Left cardiac atrium (tissue), 4 donors: ENCODE results near the gene HCK. TPM values are rescaled to one million over a fixed set of nuclear protein-coding genes. Genes with fewer than 3 reads are reported as not detected.

Experiments used
- ATAC-seq, 2 donors: fragments of 200-7000 bp; cut with Tn5 transposase; one replicate each; pipeline ENCODE4 v1.9.1; 2020; ENCODE audit warnings: mild to moderate bottlenecking in 2 of 2, moderate library complexity in 2 of 2
- DNase-seq: peaks from one replicate; pipeline ENCODE4 v3.0.0-alpha.2; 2020
- intact Hi-C, 2 donors: fragments of 100-400 bp; cut with DNase I; formaldehyde crosslinking; loops; one replicate each; pipeline versions ENCODE4 v1.14.1 to v1.15.1; 2022 to 2023
- long read RNA-seq: library from polyadenylated mRNA; unstranded; transcript quantifications from one replicate; pipeline ENCODE4 v2.0.0, GENCODE V29; 2021
- total RNA-seq, 2 donors: library from RNA; stranded (reverse); fragmentation: NEBNext Ultra II Directional; extraction: Animal tissue kit (Norgen Biotek cat#: 25700); gene quantifications; one replicate each; pipeline ENCODE4 v1.2.1, GENCODE V29; 2021
- donor health status: DM: no; HTN: yes; CAD: no.
- donor health status: DM: no; HTN: yes; CAD: no; lungs with severe emphysema.
- donor health status: DM: yes; HTN: yes; CAD: no.
- donor health status: Dilated cardiomyopathy.

The HCK gene
- 10 to 100 TPM; 11.1 to 14.1 TPM for total RNA-seq
- long read RNA-seq, transcript HCK-207 (13 exons, 2,101 nt) = major isoform, 10 of 16 reads
- long read RNA-seq, partial matches to known transcripts = 0 of 16 reads
- long read RNA-seq, other reads (novel, unspliced or antisense) = 3 of 16 reads

GRCh38 chr20:32052090-32052777, at the start of gene HCK:
Gene HCK (plus strand): TSS chr20:32052242.
- peak; percentile 74 to 86 for ATAC-seq
- intact Hi-C loops = no loop called here
- peak; percentile 56 for DNase-seq

- intact Hi-C loops = no loop called here
- no peak for ATAC-seq
- no peak for DNase-seq
Observed at GRCh38 chr20:32003325-32003724, 48.7 kb upstream of the HCK start.

DNA sequence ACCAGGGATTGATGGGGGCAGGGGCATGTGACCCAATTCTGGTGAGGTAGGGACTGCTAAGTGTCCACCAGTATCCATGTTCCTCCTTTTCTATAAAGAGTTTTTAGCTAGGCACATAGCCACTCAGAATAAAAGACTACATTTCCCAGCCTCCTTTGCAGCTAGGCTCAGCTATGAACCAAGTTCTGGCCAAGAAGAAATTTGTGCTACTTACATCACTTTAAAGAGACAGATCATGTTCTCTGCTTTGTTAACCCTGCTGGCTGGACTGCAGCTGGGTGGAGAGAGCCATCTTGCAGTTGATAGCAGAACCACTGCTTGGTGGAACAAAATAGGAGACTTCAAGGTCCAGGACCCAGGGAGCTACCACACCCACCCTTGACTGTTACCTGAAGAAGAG, 47.1 kb upstream of the HCK start:
- DNase-seq (no peak), ATAC-seq (no peak)
- intact Hi-C loops = no loop called here

GRCh38 chr20:32006053-32006452, 46.0 kb upstream of the HCK start:
- DNase-seq (no peak), ATAC-seq (no peak)
- intact Hi-C loops = no loop called here

DNA sequence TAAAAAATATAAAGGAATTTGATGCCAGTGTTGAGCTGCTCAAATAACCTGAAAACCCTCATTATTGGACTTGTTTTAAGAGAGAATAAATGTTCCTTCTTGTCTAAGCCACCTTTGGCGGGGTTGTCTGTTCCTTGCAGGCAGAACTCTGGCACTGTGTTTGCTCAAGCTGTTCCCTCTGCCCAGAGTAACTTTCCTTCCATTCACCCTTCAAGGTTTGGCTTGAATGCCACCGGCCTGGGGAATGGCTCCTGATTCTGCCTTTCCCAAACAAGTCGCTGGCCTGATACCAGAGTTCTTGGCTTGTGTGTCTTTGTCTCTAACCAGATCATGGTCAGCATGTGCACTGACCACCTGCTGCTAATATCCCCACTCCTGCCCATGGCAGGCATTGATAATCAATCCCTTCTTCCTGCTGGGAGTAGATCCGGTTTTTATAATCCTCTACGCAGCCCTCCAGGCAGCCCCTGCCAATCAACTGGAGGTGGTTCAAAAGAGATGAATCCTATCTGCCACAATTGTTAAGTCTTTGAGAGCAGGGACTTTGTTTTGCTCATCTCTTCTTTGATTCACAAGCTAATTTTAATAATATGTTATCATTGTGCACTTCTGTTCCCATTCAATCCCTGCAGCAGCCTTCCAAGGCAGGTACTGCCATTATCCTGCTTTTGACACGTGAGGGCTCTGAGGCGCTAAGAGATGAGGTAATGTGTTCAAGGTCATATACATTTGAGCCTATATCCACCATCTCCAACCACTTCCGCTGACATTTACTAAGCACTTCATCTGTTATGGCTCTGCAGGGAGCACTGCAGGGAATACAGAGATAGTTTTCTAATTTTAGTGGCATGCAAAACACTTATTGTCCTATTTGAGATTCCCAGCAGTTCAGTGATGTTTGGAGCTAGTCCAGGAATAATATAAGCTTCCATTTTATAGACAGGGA, 44.9 kb upstream of the HCK start:
- no peak for DNase-seq
- intact Hi-C loops = no loop called here
- no peak for ATAC-seq

DNA sequence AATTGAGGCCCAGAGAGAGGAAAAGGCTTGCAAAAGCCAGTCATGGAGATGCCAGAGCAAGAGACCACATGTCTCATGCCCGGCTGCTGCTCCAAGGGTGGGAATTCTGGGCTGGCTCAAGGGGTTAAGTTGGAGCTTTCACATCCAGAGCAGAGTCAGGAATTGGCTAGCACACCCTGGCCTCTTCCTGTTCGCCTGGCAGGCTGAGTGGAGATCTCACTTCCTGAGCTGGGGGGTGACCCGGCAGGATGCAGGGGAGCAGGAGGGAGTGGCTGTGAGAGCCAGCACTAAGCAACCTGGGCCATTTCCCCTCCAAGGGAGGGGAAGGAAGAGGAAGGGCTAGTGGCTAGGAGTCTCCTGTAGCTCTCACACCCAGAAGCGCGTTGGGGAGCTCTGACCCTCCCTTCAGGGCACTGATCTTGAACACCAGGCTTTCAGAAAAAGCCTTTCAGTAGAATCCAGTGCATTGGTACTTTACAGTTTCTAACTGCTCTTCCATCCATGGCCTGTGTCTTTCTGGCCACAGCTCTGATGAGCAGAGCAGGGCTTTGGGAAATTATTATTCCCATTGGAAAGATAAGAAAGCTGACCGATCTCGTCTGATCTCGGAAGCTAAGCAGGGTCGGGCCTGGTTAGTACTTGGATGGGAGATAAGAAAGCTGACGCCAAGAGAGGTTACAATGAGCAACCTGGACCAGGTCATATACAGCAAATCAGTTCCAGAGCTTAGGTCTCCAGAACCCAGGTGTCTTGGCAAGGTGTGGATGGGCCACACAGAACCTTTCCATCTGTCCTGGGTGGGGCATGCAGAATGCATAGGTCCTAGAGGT, 44.0 kb upstream of the HCK start:
- peak; percentile 83 for DNase-seq
- ATAC-seq = peak; percentile 86 to 89
- intact Hi-C loops = no loop called here

- DNase-seq = no peak
- no peak for ATAC-seq
- intact Hi-C loops = no loop called here
Observed at GRCh38 chr20:32009564-32009963, 42.5 kb upstream of the HCK start.

GRCh38 chr20:32010101-32010500, 41.9 kb upstream of the HCK start, which contains the start of gene CCM2L:
Gene CCM2L (plus strand): TSS chr20:32010438. CDS start chr20:32010455, 17 bp downstream.
- DNase-seq (peak; percentile 58), ATAC-seq (peak; percentile 61 to 72)
- intact Hi-C loops = no loop called here

DNA sequence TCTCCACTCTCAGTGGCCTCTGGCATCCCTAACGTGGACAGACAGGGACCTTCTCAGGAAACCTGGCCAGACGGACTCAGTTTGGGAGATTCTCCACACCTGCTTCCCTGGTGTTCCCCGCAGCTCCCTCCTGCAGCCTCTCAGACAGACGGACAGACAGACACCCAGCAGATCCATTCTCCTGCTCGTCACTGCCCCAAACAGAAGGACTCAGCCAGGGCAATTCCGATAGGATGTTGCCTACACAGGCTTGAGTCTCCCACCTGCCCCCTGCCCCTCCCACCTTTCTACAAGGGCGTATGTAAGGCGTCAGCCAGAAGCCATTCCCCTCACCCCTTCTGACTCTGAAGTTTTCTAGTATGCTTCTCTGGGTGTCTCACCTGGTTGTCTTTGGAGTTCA, 41.4 kb upstream of the HCK start:
- intact Hi-C loops = no loop called here
- ATAC-seq = peak in 1 of 2 donors; percentile 6
- DNase-seq = no peak

DNA sequence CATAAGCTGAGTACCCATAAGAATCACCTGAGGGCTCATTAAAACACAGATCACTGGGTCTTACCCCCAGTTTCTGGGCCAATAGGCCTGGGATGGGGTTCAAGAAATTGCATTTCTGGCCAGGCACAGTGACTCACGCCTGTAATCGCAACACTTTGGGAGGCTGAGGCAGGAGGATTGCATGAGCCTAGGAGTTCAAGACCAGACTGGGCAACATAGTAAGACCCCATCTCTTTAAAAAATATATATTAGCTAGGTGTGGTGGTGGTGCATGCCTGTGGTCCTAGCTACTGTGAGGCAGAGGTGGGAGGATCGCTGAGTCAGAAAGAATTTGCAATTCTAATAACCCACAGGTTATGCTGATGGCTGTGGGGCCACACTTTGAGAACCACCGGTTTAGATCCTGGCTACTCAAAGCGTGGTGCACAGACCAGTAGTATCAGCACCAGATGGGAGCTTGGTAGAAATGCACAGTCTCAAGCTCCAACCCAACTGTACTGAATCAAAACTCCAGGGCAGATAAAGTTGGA, 39.8 kb upstream of the HCK start:
- DNase-seq (no peak), ATAC-seq (no peak)
- intact Hi-C loops = no loop called here

GRCh38 chr20:32013326-32013725, 38.7 kb upstream of the HCK start:
- DNase-seq (no peak), ATAC-seq (no peak)
- intact Hi-C loops = no loop called here

DNA sequence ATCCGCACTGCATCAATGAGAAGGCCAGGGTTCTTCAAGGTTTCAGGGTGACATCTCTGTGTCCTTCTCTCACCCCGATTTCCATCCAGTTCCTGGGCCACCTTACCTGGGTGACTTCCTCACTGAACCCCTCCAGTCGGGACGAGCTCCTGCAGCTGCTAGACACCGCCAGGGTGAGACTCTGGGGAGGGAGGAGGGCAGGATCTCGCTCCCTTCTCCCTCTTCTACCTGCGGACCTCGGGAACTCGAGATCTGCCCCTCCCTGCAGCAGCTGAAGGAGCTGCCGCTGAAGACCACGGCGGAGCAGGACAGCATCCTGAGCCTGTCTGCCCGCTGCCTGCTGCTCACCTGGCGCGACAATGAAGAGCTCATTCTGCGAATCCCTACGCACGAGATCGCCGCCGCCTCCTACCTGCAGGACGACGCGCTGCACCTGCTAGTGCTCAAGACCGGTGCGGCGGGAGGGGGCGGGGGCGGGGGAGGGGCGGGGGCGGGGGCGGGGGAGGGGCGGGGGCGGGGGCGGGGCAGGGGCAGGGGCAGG, 34.3 kb upstream of the HCK start:
- intact Hi-C loops = no loop called here
- no peak for ATAC-seq
- DNase-seq = no peak

- peak; percentile 74 for DNase-seq
- intact Hi-C loops = no loop called here
- peak; percentile 73 to 87 for ATAC-seq
Observed at GRCh38 chr20:32018269-32019155, 33.5 kb upstream of the HCK start.

GRCh38 chr20:32019156-32019510, 32.9 kb upstream of the HCK start:
- DNase-seq = no peak
- ATAC-seq = peak in 1 of 2 donors; percentile 16

DNA sequence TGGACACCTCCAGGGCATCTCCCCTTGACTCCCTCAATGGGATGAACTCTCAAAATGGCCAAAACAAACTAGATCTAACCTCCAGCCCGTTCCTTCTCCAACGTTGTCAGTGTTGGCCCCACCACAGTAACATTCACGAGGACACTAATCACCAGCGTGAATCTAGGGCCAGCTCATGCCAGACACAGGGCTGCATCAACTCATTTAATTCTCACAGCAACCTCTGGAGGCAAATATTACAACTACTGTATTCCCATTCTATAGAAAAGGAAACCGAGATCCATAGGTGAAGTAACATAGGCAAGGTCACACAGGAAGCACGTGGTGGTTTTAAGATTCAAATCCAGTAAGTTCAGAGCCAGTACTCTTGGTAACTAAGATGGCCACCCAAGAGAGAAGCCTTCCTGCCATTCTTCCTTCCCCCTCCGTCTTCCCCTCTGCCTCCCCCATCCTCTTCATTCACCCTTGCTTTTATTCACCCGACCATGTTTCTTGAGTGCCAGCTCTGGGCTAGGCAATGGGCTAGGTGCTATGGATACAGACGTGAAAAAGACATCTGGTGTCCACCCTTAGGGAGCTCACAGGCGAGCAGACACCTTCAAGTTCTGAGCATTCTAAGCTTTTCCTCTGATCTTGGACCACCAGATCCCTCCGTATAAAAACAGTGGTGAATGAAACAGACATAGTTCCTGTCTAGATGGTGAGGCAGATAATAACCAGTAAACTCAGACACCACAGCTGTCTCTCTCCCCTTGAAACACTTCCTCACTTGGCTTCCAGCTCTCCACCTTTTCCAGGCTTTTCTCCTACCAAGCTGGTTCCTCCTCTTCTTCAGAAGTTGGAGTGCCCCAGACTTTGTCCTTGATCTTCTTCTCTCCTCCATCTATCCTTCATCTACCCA, 32.2 kb upstream of the HCK start:
- DNase-seq (no peak), ATAC-seq (no peak)
- intact Hi-C loops = no loop called here

More at GRCh38 chr20:32019156-32019510, 32.9 kb upstream of the HCK start:
- intact Hi-C loops = no loop called here

DNA sequence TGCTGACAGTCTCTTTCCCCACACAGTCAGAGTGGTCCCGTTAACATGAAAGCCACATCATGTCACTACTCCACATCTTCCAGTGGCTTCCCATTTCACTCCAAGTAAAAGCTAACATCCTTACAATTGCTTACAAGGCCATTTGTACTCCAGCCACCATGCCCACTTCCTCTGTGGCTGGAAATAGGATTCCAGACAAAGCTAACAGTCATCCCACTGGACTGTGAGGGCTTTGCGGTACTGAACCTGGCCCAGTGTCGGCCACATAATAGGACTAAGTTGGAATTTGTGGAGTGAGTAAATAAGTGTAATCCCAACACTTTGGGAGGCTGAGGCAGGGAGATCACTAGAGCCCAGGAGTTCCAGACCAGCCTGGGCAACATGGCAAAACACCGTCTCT, 31.0 kb upstream of the HCK start:
- DNase-seq = no peak
- ATAC-seq = no peak
- intact Hi-C loops = no loop called here
